HG02763 (cell line): Measurements from ENCODE around the gene UPF2.
"Not testable (repeated sequence)": the region's sequence is repeated elsewhere in the genome, so short reads cannot be mapped to it uniquely, and the experiment has no call there.

ENCODE experiments used
- ATAC-seq: cut with Tn5 transposase; IDR thresholded peaks from one replicate; pipeline ENCODE4 v1.9.1; 2021; ENCODE audit warnings: mild to moderate bottlenecking, moderate library complexity; ENCODE audit not compliant: unreplicated experiment

The UPF2 gene

GRCh38 chr10:12045596-12045995, 3.0 kb upstream of the UPF2 start:
- no peak for ATAC-seq

GRCh38 chr10:12042409-12042796, 206 bp downstream of the UPF2 start:
- ATAC-seq, result no peak

GRCh38 chr10:12041766-12042408, 722 bp downstream of the UPF2 start:
- ATAC-seq, result no peak

- ATAC-seq, result no peak
These were observed 6.4 kb downstream of the UPF2 start for GRCh38 chr10:12036073-12036655.

GRCh38 chr10:12031404-12031803, 11.2 kb downstream of the UPF2 start:
- no peak for ATAC-seq

GRCh38 chr10:12027539-12027938, 15.1 kb downstream of the UPF2 start:
- peak; percentile 80 for ATAC-seq

- ATAC-seq, result no peak
These were observed 17.0 kb downstream of the UPF2 start for GRCh38 chr10:12025591-12025990.

- no peak for ATAC-seq
These were observed 19.9 kb downstream of the UPF2 start for GRCh38 chr10:12022580-12023257.

- no peak for ATAC-seq
These were observed 22.0 kb downstream of the UPF2 start for GRCh38 chr10:12020574-12020973.

GRCh38 chr10:12019283-12019971, 23.2 kb downstream of the UPF2 start:
- no peak for ATAC-seq

- ATAC-seq, result no peak
These were observed 23.9 kb downstream of the UPF2 start for GRCh38 chr10:12018438-12019282.

- ATAC-seq, result no peak
These were observed 28.7 kb downstream of the UPF2 start for GRCh38 chr10:12013926-12014325.

- not testable (repeated sequence) for ATAC-seq
These were observed 29.2 kb downstream of the UPF2 start for GRCh38 chr10:12013391-12013790.

- no peak for ATAC-seq
These were observed 32.3 kb downstream of the UPF2 start for GRCh38 chr10:12010353-12010752.

GRCh38 chr10:12008842-12009241, 33.8 kb downstream of the UPF2 start:
- not testable (repeated sequence) for ATAC-seq

- ATAC-seq, result no peak
These were observed 35.9 kb downstream of the UPF2 start for GRCh38 chr10:12006671-12007070.

GRCh38 chr10:11993834-11994468, 48.7 kb downstream of the UPF2 start:
- peak; percentile 47 for ATAC-seq

- no peak for ATAC-seq
These were observed 53.7 kb downstream of the UPF2 start for GRCh38 chr10:11988924-11989323.

GRCh38 chr10:11986593-11987216, 55.9 kb downstream of the UPF2 start:
- no peak for ATAC-seq

- ATAC-seq, result no peak
These were observed 60.4 kb downstream of the UPF2 start for GRCh38 chr10:11982253-11982652.
